Stimulated activated CD8-positive, alpha-beta memory T cell treated with anti-CD3 and anti-CD28 coated beads, Interleukin-15, amount 100 ng/mL, for 48 hours (primary cell): ENCODE data around the gene PCSK2.

ENCODE experiments used
- DNase-seq, 2 donors: peaks; one replicate each; pipeline ENCODE4 v3.0.0-alpha.2; 2020; ENCODE audit warnings: low read depth in 2 of 2

PCSK2 gene

DNA sequence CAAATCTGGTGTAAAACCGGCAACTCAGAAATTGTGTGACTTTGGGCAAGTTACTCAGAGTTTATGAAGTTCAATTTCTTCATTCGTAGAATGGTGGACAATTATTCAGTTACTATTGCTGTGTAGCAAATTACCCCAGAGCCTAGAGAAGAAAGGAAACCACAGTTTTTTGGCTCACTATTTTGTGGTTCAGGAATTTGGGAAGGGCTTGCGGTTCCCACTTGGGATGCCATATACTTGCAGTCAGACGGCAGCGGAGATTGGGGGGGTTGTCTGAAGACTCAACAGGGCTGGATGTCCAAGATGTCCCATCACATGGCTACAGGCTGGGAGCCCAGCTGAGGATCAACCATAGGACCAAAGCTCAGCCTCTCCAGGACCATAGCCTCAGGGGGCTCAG, 108.1 kb downstream of the PCSK2 start:
- no peak for DNase-seq

DNA sequence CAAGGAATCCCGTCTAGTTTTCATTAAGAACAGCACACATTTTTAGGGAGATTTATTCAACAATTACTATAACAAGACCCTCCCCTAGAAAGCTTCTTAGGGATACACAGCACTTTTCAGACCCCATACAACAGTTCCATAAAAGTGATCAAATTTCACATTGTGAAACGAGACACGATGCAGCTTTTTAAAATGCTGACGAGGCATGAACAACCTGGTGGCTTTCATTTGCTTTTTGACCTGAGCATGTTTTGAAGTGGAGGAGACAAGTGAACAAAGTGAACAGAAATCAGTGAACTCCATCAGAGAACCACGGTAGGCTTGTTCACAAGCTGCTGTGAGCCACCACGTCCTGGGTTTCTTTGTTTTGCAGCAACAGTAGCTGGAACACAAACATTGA, 112.2 kb downstream of the PCSK2 start:
- no peak for DNase-seq

DNA sequence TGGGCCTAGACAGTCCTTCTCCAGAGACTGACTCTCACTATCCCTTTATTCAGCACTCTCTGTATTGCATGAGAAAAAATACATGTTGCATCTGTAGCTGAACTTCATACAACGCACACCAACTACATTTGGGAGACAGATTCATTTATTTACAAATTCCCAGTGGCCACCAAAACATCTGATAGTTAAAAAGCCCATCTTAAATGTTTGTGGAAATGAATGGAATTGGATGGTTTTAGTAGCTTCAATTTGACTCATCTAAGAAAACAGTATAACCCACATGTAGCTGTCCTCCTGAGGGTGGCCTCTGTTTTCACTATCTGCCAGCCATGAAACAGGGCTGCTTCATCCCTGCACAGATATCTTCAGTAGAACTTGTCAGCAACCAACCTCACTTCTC, 116.3 kb downstream of the PCSK2 start:
- DNase-seq, result no peak

DNA sequence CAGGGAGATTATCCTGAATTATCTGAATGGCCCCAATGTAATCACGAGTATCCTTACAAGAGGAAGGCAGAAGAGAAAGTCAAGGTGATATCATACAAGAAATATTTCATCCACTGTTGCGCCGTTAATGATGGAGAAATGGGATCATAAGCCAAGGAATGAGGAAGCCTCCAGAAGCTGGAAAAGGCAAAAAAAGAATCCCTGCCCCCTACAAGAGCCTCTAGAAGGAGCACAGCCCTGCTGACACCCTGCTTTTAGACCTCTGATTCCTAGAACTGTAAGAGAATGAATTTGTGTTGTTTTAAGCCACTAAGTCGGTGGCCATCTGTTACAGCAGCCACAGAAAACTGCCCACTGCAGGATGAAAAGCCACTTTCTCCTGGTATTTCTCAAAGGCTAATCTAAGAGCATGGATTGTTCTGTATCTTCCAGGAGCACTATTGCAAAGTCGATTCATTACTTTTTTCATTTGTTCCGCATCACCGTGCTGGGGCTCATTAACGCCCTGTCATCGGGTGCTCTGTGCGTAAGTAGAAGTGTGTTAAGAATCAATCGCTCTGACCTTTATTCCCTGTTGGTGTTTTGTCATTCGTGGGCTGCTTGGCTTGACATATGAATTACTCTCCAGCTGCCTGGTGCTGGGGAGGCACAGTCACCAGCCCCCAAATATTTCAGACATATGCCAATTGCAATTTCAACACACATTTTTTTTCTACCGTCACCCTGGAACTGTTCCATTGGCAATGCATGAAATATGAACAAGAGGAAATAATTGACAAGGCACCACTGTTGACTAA, 117.0 kb downstream of the PCSK2 start:
- no peak for DNase-seq

DNA sequence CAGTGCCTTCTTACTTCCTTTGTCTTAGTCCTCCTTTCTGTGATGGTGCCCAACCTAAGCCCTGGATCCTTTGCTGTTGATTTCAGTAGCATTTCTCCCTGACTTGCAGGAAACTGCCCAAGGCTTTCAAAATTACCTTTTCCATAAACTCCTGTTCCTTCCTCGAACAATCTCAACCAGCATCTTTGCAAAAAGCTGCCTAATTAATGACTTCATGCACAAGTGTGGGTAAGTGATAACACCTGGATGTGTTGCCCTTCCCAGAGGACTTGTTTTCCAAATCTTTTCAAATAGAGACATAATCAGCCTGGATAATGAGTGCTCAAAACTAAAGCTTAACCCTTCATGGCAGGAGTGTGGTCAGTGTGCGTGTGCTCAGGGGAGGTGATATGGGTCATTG, 118.0 kb downstream of the PCSK2 start:
- no peak for DNase-seq

DNA sequence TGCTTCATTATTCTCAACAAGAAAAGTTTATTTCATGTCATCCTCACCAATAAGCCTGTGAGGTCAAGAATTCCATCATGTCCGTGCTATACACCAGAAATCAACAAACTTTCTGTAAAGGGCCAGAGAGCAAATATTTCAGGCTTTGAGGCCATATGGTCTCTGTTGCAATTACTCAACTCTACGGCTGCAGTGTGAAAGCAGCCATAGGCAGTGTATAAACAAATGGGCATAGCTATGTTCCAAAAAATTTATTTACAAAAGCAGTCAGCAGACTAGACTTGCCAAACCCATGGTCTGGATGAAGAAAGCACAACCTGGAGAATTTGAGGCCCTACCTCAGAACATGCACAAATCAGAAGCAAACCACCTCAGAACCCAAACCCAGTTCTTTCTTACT, 118.5 kb downstream of the PCSK2 start:
- DNase-seq, result no peak

DNA sequence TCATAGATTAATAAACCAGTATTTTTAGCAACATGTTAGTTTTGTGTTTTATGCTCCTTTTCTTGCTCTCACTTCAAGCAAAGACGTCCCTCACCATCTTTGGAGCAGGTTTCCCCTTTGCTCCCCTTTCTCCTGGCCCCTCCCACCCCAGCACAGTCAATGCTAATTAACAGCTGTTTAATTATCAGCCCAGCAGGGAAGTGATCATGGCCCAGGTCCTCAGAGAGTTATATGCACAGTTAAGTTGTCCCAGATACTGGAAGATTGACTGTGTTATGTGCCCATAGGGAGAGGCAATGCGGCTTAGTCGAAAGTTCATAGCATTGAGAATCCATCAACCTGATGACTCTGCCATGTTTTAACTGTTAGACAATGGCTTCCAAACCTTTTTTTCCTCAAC, 123.5 kb downstream of the PCSK2 start:
- no peak for DNase-seq

DNA sequence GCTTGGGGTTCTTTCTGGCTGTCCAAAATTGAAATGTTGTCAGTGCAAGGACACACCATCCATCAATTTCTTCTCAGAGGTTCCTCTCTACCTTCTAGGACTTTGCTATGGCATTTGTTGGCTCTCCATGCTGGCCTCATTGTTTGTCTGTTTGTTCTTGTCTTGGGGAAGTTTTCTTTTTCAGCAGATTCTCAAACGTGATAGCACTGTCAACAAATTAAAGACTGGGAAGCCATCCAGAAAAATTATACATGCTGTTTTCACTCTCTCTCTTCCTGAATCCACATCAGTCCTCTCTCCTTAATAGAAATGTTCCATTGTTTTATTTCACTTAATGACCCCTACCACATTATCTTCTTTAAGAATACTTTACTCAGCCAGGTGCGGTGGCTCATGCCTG, 130.4 kb downstream of the PCSK2 start:
- no peak for DNase-seq

DNA sequence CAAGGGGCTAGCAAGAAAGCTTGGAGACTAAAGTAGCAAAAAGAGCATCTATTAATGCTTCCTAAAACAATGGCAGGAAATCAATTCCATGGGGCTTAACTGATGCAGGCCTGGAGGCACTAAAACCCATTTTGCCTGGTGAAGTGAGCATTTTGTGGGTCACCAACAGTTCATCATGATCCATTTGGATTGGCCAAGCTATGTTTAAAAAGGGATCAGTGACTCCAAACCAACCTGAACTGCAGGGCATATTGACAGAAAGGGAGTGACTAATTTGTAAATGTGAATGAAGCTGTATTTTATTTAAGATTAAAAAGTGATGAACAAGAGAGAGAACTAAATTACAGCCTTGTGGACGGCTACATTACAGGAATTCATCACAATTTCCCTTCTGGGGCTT, 132.0 kb downstream of the PCSK2 start:
- DNase-seq, result no peak

DNA sequence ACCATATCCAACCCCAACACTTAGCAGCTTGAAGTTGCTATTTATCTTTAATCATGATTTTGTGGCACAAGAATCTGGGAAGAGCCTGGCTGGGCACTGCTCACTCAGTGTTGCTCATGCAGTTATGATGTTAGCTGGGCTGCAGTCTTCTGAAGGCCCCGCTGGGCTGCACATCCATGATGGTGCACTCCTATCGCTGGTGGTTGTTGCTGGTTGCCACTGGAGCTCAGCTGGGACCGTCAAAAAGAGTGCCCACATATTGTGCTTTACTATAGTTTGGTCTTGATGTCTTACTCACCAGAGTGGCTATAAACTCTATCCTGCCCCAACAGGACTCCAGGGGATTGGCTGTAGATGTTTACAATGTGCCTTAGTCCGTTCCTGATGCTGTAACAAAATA, 137.8 kb downstream of the PCSK2 start:
- no peak for DNase-seq

DNA sequence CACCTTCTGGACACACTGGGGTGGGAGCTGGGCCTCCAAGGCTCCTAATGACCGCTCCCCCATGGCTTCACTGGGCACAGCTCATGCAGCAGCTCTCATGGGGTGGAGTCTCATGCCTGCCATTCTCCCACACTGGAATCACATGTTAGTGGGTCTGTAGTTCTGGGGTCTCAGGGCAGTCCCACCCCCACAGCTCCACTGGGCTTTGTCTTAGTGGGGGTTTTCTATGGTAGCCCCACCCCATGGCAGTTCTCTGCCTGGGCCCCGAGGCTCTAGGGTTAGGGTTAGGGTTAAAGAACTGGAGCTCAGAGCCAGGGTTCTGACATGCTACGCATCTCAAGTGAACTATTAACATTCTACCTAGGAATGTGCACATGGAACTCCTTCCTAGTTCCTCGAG, 139.0 kb downstream of the PCSK2 start:
- no peak for DNase-seq

DNA sequence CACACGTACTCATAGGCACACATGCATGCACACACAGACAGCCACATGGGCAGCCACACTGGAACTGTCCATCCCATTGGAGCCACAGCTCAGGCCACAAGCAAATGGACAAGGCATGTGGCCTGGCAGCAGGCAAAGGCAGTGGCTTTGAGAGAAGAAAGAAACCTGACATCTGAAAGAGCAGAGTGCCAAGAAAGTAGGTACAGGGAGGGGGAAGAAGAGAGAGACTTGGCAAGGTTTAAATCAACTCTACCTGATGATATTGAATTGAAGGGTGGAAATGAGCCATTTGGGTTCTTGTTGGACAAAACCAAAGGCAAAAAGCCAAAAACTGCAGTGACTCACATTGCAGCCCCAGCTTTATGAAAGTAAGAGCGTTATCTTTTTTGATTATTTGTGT, 142.7 kb downstream of the PCSK2 start:
- no peak for DNase-seq

DNA sequence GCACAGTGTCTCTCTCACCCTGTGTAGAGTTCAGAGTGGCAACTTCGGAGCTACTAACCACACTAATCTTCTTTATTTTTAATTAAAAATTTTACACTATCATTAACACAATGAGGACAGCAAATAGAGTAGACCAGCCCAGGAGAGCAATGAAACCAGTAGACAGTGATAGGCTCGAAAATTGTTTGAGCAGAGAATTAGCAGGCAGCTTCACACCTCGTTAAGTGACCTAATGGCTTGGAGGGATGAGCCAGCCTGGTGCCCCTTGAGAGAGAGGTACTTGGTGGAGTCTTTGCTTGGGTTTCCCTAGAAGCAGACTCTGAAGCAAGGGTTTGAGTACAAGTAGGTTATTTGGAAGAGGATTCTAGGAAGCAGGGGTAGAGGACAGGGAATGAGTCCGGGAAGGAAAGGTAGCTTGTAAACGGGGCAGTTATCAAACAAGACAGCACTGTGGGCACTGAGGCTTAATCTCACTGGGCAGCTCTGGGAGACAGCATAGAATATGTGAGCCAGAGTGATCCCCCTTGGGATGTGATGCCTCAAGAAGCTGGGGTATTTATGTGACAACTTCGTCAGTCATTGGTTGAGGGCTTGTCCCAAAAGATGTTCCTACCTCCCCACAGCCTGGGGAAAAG, 146.1 kb downstream of the PCSK2 start:
- DNase-seq, result no peak

DNA sequence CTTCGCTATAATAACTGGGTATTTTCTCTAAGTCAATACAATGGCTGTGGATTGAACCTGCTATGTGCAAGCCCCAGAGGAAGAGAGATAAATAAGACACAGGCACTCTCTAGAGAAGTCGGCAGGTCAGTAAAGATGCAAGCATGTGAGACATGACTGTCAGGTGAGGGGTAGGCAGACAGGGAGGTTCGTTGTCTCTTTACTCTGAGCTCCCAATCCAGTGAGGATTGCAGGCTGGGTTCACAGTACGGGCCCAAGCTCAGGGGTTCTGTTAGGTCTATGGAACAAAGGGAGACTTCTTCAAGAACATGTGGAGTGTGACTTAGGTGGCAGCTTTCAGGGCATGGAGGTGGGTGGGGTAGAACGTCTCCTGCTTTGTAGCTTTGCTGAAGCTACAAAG, 147.2 kb downstream of the PCSK2 start:
- no peak for DNase-seq

DNA sequence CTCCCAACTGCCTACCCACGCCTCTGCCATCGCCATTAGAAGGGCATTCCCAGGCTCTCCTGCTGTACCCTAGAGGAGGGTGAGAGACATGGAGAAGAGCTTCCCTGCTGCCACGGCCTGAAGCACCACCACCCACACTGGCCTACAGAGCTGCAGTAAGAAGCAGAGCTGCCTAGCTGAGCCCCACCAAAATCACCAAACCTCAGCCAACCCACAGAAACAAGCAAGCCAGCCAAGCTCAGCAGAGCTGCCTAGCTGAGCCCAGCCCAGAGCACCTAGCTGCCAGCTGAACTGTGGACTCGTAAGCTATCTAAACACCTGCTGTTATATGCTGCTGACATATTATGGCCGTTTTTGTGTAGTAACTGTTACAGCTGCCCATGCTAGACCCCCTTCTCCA, 149.2 kb downstream of the PCSK2 start:
- DNase-seq, result no peak

DNA sequence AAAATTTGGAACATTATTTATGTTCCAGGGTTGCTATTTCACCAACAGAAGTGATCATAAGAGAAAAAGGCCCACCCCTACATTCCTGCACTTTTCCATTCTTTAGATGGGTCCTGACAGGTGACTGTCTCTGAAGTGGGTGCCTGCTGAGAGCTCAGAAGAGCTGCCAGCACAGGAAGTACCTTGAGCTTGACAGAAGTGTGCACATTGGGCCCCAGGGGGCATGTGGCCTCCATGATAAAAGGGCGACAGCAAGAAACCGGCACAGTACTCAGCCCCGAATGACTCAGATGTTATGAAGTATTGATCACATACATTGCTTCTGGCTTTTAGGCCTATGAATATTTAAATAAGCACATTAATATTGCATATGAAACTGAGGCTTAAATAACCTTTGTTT, 150.4 kb downstream of the PCSK2 start:
- DNase-seq, result no peak

DNA sequence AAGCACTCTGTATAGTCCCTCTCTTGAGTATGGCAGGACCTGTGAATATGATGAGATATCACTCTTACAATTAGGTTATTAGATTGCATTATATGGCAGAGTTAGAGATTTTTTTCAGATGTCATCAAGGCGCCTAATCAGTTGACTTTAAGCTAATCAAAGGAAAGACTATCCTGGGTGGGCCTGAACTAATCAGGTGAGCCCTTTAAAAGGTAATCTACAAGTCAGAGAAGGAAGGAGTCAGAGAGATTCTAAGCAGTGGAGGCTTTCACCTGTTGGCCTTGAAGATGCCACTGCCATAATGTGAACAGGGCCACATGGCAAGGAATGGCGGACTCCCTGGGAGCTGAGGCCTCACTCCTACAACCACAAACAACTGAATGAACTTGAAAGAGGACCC, 152.8 kb downstream of the PCSK2 start:
- DNase-seq, result no peak

DNA sequence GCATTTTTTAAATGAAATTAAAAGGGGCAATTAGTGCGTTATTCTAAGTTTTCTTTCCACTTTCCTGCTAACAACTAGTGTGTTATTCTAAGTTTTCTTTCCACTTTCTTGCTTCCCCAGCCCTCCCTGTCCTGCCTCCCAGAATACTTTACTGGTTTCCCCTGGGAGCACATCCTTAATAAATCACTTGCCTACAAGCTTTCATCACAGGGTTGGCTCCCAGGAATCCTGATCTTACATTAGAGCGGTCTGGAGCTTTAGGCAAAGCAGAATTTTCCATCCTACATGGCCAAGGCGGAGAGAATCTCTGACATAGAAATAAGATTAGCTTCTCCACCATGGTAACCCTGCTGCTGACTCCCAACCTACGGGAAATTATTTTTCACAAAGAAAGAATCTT, 154.0 kb downstream of the PCSK2 start:
- no peak for DNase-seq

DNA sequence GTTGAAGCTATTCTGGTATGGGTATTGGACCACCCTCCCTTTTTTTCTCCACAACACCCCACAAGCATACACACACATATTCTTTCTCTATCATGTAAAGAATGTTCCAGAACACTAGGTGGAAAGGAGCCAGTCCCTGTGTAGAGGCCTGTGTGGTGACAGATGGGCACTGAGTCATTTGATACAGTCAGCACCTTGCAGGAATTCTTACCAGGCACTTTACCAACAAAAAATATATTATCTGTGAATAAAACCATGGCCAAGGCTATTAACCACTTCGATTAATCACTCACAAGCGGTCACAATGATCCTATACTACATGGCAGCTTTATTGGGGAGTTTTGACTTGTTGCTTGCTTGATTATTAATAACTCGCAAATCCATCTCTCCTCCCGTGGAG, 154.9 kb downstream of the PCSK2 start:
- no peak for DNase-seq

DNA sequence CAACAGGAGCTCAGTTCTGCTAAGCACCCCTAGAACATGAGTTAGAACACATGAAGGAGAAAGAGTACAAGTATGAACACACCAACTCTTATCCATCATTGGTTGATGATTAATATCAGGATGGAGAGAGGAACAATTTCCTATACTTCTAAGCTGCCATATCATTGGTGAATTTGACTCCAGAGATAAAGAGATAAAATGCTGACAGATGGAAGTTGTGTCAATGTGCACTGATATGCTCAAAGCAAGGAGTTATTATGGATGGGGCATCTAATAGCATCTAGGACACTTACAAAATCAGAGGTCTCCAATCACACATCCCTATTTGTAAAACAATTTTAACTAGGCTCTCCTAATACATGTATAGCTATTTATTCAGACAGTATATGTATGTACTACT, 159.0 kb downstream of the PCSK2 start:
- no peak for DNase-seq

DNA sequence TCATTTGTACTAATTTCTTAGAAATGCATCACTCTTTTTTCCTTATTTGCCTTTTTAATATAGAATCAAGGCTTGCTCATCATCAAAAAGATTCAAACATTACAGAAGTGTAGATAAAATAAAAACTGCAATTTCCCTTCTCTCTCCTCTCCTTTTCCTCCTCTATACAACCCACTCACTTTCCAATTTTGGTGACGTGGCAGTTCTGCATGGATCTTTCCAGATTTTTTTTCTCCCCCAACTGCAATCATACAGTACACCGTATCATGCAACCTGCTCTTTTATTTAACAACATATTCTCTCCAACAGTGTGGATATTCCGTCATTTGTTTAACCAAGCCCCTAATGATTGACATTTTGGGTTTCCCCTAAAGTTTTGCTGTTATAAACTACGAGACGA, 163.8 kb downstream of the PCSK2 start:
- DNase-seq, result no peak

DNA sequence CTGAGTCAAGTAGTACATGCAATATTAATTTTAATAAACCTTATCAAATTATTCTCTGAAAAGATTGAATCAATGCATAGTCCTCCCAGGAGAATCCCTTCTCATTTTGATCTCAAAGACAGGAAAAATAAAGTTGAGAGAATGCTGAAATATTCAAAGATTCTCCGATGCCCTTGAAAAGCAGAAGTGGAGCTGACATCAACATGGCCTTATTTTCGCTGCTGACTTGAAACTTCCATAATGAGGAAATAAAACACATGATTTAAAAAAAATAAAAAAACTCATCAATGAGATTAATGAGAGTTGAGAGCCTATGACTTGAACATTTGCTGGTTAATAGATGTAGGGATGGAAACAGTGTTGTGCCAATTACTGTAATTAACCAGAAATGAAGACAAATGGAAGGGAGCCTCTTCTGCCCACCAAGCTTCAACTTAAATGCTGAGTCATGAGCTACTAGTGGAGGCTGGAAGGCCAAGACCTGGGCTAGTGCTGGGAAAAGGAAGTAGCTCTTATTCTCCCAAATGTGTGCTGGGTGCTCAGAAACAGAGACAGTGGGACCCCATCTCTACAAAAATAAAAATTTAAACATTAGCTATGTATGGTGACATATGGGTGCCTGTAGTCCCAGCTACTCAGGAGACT, 164.4 kb downstream of the PCSK2 start:
- no peak for DNase-seq

DNA sequence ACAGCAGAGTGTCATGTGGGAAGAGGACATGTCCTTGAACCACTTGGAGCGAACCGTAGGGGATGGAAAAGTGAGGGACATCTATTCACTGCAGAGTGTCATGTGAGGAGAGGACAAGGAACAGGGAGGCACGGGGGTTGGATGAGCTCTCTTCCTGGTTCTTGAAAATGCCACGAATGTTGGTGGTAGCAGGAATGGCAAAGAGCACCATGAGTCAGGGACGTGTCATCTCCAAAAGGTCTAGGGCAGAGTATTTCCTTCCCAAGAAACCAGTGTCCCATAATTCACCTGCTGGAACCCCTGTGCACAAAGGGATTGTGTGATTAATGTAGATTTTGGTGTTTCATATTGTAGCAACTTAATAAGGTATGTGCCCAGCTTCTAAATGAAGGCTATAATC, 167.6 kb downstream of the PCSK2 start:
- DNase-seq, result no peak
